Naive thymus-derived CD4-positive, alpha-beta T cell (primary cell): ENCODE measurements around the gene RNF34. TPM values are rescaled to one million over a fixed set of nuclear protein-coding genes. Genes with fewer than 3 reads are reported as not detected.

ENCODE experiments used
- ATAC-seq: fragments of 150-1000 bp; cut with Tn5 transposase; 2 replicates; pipeline ENCODE4 v1.10.0; 2021; ENCODE audit warnings: mild to moderate bottlenecking, moderate library complexity
- CTCF ChIA-PET: fragments of 350-600 bp; sonication (Branson Sonifier 250); formaldehyde crosslinking; loops from one replicate; lab custom pipeline; 2021; ENCODE audit warnings: antibody characterized with exemption; lab: Charles Lee
- POLR2A ChIA-PET: fragments of 350-600 bp; sonication (Branson Sonifier 250); formaldehyde crosslinking; loops from one replicate; lab custom pipeline; 2021; ENCODE audit warnings: antibody characterized with exemption, inconsistent platforms; lab: Charles Lee
- DNase-seq, 9 donors: peaks; one replicate each; pipeline versions ENCODE4 v3.0.0 to v3.0.0-alpha.2; 2020 to 2022; ENCODE audit warnings: mixed read lengths in 1 of 9
- H3K27ac ChIP-seq: one replicate; pipeline ENCODE4 v1.7.0; 2013; ENCODE audit warnings: mild to moderate bottlenecking, low read depth, low read length, moderate library complexity
- H3K27me3 ChIP-seq, 2 donors: one replicate each; pipeline ENCODE4 v1.7.0; 2013; ENCODE audit warnings: low read length in 2 of 2, mild to moderate bottlenecking in 2 of 2, moderate library complexity in 2 of 2; ENCODE audit not compliant: control insufficient read depth in 2 of 2, insufficient read depth in 2 of 2
- H3K36me3 ChIP-seq, 3 experiments: 1 replicate in 2 of 3; 2 replicates in 1 of 3; pipeline ENCODE4 v1.7.0; 2013; ENCODE audit warnings: low read length in 3 of 3, mild to moderate bottlenecking in 3 of 3, moderate library complexity in 1 of 3; ENCODE audit not compliant: insufficient read depth in 3 of 3, control insufficient read depth in 2 of 3
- H3K4me1 ChIP-seq, 2 donors: one replicate each; pipeline ENCODE4 v1.7.0; 2013; ENCODE audit warnings: low read length in 2 of 2, mild to moderate bottlenecking in 2 of 2, moderate library complexity in 1 of 2; ENCODE audit not compliant: control insufficient read depth in 2 of 2, insufficient read depth in 2 of 2
- H3K4me3 ChIP-seq: 2 replicates; pipeline ENCODE4 v1.7.0; 2013; ENCODE audit warnings: mild to moderate bottlenecking, low read length
- H3K9me3 ChIP-seq, 3 experiments: 1 replicate in 2 of 3; 2 replicates in 1 of 3; pipeline ENCODE4 v1.7.0; 2013; ENCODE audit warnings: low read length in 3 of 3; ENCODE audit not compliant: control insufficient read depth in 2 of 3
- H3K27ac Mint-ChIP-seq, 9 donors: one replicate each; pipeline ENCODE4 v1.8.0; 2020 to 2022; ENCODE audit warnings: mixed read lengths in 9 of 9, mild to moderate bottlenecking in 8 of 9, moderate library complexity in 5 of 9, inconsistent platforms in 2 of 9
- H3K27me3 Mint-ChIP-seq, 5 donors: one replicate each; pipeline ENCODE4 v1.8.0; 2021 to 2022; ENCODE audit warnings: mixed read lengths in 5 of 5, mild to moderate bottlenecking in 1 of 5
- H3K36me3 Mint-ChIP-seq, 5 donors: one replicate each; pipeline ENCODE4 v1.8.0; 2020 to 2022; ENCODE audit warnings: mixed read lengths in 5 of 5, mild to moderate bottlenecking in 3 of 5, inconsistent platforms in 1 of 5
- H3K4me1 Mint-ChIP-seq, 7 donors: one replicate each; pipeline ENCODE4 v1.8.0; 2020 to 2022; ENCODE audit warnings: mixed read lengths in 7 of 7, mild to moderate bottlenecking in 3 of 7, inconsistent platforms in 1 of 7
- H3K4me3 Mint-ChIP-seq, 10 donors: one replicate each; pipeline ENCODE4 v1.8.0; 2020 to 2022; ENCODE audit warnings: mild to moderate bottlenecking in 10 of 10, mixed read lengths in 10 of 10, moderate library complexity in 6 of 10, inconsistent platforms in 2 of 10
- H3K9me3 Mint-ChIP-seq, 11 donors: one replicate each; pipeline ENCODE4 v1.8.0; 2020 to 2022; ENCODE audit warnings: mixed read lengths in 11 of 11, mild to moderate bottlenecking in 4 of 11, inconsistent platforms in 1 of 11, moderate library complexity in 1 of 11
- intact Hi-C, 2 donors: fragments of 100-400 bp; cut with micrococcal nuclease; formaldehyde crosslinking; loops; one replicate each; pipeline ENCODE4 v1.15.1; 2023
- polyA plus RNA-seq, 2 donors: library from polyadenylated mRNA; unstranded; fragments of 300-500 nt; fragmentation: Illumina TruSeq; gene quantifications; one replicate each; pipeline ENCODE4 v1.2.3, GENCODE V29; 2021
- total RNA-seq, 6 experiments: library from RNA in 5 of 6; stranded (reverse) in 5 of 6; gene quantifications; 1 replicate in 5 of 6; 2 replicates in 1 of 6; pipeline ENCODE4 v1.2.3 and lab custom pipeline; 2021 to 2026

RNF34 gene
- total and polyA plus RNA-seq, 7 experiments from 2014 or later = 42.5 to 98.4 (median 74.4) TPM

- no peak for DNase-seq
- Histone ChIP-seq H3K4me3 (no peak overlapping the region), H3K9me3 (no peaks in the 10 kb centered on the region), H3K27me3 (no peaks in the 10 kb centered on the region), H3K27ac (no peak overlapping the region), H3K4me1 (no peaks in the 10 kb centered on the region), H3K36me3 (no peaks in the 10 kb centered on the region)
- peaks cover 0 to 5% (median 0%) of the 10 kb centered on the region in 5 donors for H3K27me3 Mint-ChIP-seq
- ChIA-PET POLR2A (no interaction called here), CTCF (no interaction called here)
- intact Hi-C loops = no loop called here
- no peak for ATAC-seq
- peaks cover 0 to 1% (median 0%) of the 10 kb centered on the region in 11 donors for H3K9me3 Mint-ChIP-seq
- no peak overlapping the region for H3K4me3 Mint-ChIP-seq
- peaks cover 7 to 14% (median 9%) of the 10 kb centered on the region in 7 donors for H3K4me1 Mint-ChIP-seq
- H3K27ac Mint-ChIP-seq = peak overlapping the region in 1 of 9 donors; percentile 15
- H3K36me3 Mint-ChIP-seq = no peaks in the 10 kb centered on the region
Measured at GRCh38 chr12:121357331-121357730, 42.6 kb upstream of the RNF34 start.

- H3K4me3 Mint-ChIP-seq = no peak overlapping the region
- intact Hi-C loops = no loop called here
Measured at GRCh38 chr12:121358073-121358472, 41.8 kb upstream of the RNF34 start.

DNA sequence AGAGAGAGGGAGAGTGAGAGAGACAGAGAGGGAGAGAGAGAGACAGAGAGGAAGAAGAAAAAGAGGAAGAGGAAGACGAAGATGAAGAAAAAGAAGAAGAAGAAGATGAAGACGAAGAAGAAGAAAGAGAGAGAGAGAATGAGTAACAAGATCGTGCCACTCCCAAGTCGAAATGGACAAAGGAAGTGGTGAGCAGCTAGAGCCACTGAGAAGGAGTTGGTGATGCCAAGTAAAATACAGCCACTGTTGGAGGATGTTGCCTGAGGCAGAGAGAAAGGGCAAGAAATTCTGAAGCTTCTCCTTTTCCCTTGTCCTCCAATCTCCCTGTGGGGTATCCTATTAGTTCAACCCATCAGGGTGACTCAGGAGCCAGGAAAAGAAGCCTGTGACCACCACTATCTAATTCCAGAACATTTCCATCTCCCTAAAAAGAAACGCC is 35.2 kb upstream of the RNF34 start:
- no peaks in the 10 kb centered on the region for H3K36me3 Mint-ChIP-seq
- DNase-seq (no peak), ATAC-seq (no peak)
- ChIA-PET POLR2A (no interaction called here), CTCF (no interaction called here)
- Histone ChIP-seq H3K27ac (no peak overlapping the region), H3K4me3 (no peak overlapping the region), H3K36me3 (no peaks in the 10 kb centered on the region), H3K27me3 (peaks cover 0 to 3% of the 10 kb centered on the region in 2 donors), H3K9me3 (no peaks in the 10 kb centered on the region), H3K4me1 (no peaks in the 10 kb centered on the region)
- H3K27ac Mint-ChIP-seq = no peak overlapping the region
- H3K9me3 Mint-ChIP-seq = no peaks in the 10 kb centered on the region
- peaks cover 0 to 6% (median 0%) of the 10 kb centered on the region in 7 donors for H3K4me1 Mint-ChIP-seq
- H3K27me3 Mint-ChIP-seq = peaks cover 4 to 35% (median 12%) of the 10 kb centered on the region in 5 donors
- no peak overlapping the region for H3K4me3 Mint-ChIP-seq
- intact Hi-C loops = no loop called here

More at GRCh38 chr12:121358073-121358472, 41.8 kb upstream of the RNF34 start:
- no peak overlapping the region for H3K27ac ChIP-seq
- ChIA-PET POLR2A (no interaction called here), CTCF (no interaction called here)
- DNase-seq = no peak
- H3K4me1 ChIP-seq = no peaks in the 10 kb centered on the region
- H3K4me3 ChIP-seq = no peak overlapping the region
- no peak overlapping the region for H3K27ac Mint-ChIP-seq
- H3K4me1 Mint-ChIP-seq = peaks cover 2 to 8% (median 4%) of the 10 kb centered on the region in 7 donors
- no peaks in the 10 kb centered on the region for H3K36me3 Mint-ChIP-seq
- no peaks in the 10 kb centered on the region for H3K9me3 Mint-ChIP-seq
- H3K9me3 ChIP-seq = no peaks in the 10 kb centered on the region
- H3K27me3 Mint-ChIP-seq = peaks cover 0 to 7% (median 0%) of the 10 kb centered on the region in 5 donors
- no peaks in the 10 kb centered on the region for H3K27me3 ChIP-seq
- H3K36me3 ChIP-seq = no peaks in the 10 kb centered on the region
- no peak for ATAC-seq

DNA sequence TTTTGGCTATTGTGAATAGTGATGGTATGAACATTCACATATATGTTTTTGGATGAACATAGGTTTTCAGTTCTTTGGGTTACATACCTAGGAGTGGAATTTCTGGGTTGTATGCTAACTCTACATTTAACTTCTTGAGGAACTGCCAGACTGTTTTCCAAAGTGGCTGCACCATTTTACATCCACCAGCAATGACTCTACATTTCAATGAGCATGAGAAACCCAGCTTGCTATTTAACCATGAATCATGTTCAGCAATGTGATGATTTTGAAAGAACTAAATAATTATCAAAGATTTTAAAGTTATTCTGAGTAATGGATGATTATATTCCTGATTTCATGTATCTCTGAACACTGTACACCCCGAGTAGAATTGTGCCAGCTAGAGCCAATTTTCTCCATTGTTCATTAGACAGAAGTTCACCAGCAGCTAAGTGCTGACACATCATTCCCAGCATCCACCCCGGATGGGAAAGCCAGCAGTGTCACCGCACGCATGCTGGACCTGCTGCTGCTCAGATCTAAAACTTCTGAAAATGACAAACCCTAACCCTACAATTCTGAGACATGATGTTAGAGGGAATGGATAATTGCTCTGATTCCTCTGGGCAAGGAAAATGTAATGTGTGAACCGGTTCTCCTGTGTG is 34.4 kb upstream of the RNF34 start:
- no peaks in the 10 kb centered on the region for H3K9me3 ChIP-seq
- CTCF ChIA-PET = no interaction called here
- H3K4me1 ChIP-seq = no peaks in the 10 kb centered on the region
- H3K27me3 ChIP-seq = peaks cover 0 to 3% of the 10 kb centered on the region in 2 donors
- peaks cover 0 to 6% (median 0%) of the 10 kb centered on the region in 7 donors for H3K4me1 Mint-ChIP-seq
- H3K4me3 ChIP-seq = no peak overlapping the region
- H3K36me3 Mint-ChIP-seq = no peaks in the 10 kb centered on the region
- DNase-seq = no peak
- H3K9me3 Mint-ChIP-seq = no peaks in the 10 kb centered on the region
- peaks cover 4 to 38% (median 12%) of the 10 kb centered on the region in 5 donors for H3K27me3 Mint-ChIP-seq
- no peak overlapping the region for H3K27ac ChIP-seq
- intact Hi-C loops = no loop called here
- no peaks in the 10 kb centered on the region for H3K36me3 ChIP-seq
- no peak for ATAC-seq
- no peak overlapping the region for H3K4me3 Mint-ChIP-seq
- H3K27ac Mint-ChIP-seq = no peak overlapping the region
- POLR2A ChIA-PET = interaction anchor here (0.5 kb wide), 1 partner anchor 9 kb away, joined by 3 read pairs; no protein-coding TSS in a partner anchor

GRCh38 chr12:121366063-121366459 is 33.9 kb upstream of the RNF34 start:
- no peak overlapping the region for H3K27ac ChIP-seq
- H3K36me3 Mint-ChIP-seq = no peaks in the 10 kb centered on the region
- no peak for DNase-seq
- no peak overlapping the region for H3K4me3 Mint-ChIP-seq
- POLR2A ChIA-PET = no interaction called here
- no peak overlapping the region for H3K4me3 ChIP-seq
- CTCF ChIA-PET = no interaction called here
- peaks cover 0 to 6% (median 0%) of the 10 kb centered on the region in 7 donors for H3K4me1 Mint-ChIP-seq
- peaks cover 0 to 3% of the 10 kb centered on the region in 2 donors for H3K27me3 ChIP-seq
- H3K36me3 ChIP-seq = no peaks in the 10 kb centered on the region
- no peak for ATAC-seq
- H3K27me3 Mint-ChIP-seq = peaks cover 4 to 38% (median 12%) of the 10 kb centered on the region in 5 donors
- H3K27ac Mint-ChIP-seq = no peak overlapping the region
- H3K9me3 ChIP-seq = no peaks in the 10 kb centered on the region
- no peaks in the 10 kb centered on the region for H3K4me1 ChIP-seq
- H3K9me3 Mint-ChIP-seq = no peaks in the 10 kb centered on the region
- intact Hi-C loops = no loop called here

DNA sequence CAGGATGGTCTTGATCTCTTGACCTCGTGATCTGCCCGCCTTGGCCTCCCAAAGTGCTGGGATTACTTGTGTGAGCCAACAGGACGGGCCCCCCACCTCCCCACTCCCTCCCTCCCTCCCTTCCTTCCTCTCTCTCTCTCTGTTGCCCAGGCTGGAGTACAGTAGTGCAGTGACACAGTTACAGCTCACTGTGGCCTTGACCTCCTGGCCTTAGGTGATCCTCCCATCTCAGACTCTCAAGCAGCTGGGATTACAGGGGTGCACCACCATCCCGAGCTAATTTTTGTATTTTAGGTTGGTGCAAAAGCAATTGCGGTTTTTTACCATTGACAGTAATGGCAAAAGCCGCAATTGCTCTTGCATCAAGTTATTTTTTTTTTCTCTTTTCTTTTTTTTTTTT is 28.5 kb upstream of the RNF34 start:
- Histone ChIP-seq H3K9me3 (no peaks in the 10 kb centered on the region), H3K27me3 (peaks cover 0 to 2% of the 10 kb centered on the region in 2 donors), H3K4me1 (no peaks in the 10 kb centered on the region), H3K4me3 (no peak overlapping the region), H3K36me3 (no peaks in the 10 kb centered on the region), H3K27ac (no peak overlapping the region)
- CTCF ChIA-PET = no interaction called here
- Mint-ChIP-seq H3K9me3 (peaks cover 0 to 4% (median 0%) of the 10 kb centered on the region in 11 donors), H3K4me3 (no peak overlapping the region), H3K27ac (no peak overlapping the region), H3K36me3 (no peaks in the 10 kb centered on the region), H3K4me1 (peaks cover 0 to 4% (median 0%) of the 10 kb centered on the region in 7 donors), H3K27me3 (peaks cover 0 to 15% (median 0%) of the 10 kb centered on the region in 5 donors)
- ATAC-seq = no peak
- POLR2A ChIA-PET = no interaction called here
- intact Hi-C loops = no loop called here
- DNase-seq = no peak

- ATAC-seq (no peak), DNase-seq (no peak)
- H3K27ac Mint-ChIP-seq = no peak overlapping the region
- H3K4me3 Mint-ChIP-seq = no peak overlapping the region
- H3K36me3 Mint-ChIP-seq = no peaks in the 10 kb centered on the region
- H3K27me3 Mint-ChIP-seq = peaks cover 0 to 17% (median 0%) of the 10 kb centered on the region in 5 donors
- POLR2A ChIA-PET = interaction anchor here (0.6 kb wide), 1 partner anchor 1100 kb away, joined by 4 read pairs; no protein-coding TSS in a partner anchor
- no peak overlapping the region for H3K4me3 ChIP-seq
- H3K27me3 ChIP-seq = peaks cover 0 to under 1% of the 10 kb centered on the region in 2 donors
- H3K4me1 Mint-ChIP-seq = peaks cover 0 to 4% (median 0%) of the 10 kb centered on the region in 7 donors
- no peaks in the 10 kb centered on the region for H3K4me1 ChIP-seq
- no peaks in the 10 kb centered on the region for H3K36me3 ChIP-seq
- CTCF ChIA-PET = no interaction called here
- no peaks in the 10 kb centered on the region for H3K9me3 ChIP-seq
- peaks cover 0 to 4% (median 0%) of the 10 kb centered on the region in 11 donors for H3K9me3 Mint-ChIP-seq
- intact Hi-C loops = no loop called here
- H3K27ac ChIP-seq = no peak overlapping the region
Measured at GRCh38 chr12:121373755-121374154, 26.2 kb upstream of the RNF34 start.
